NAMALWA (cell line): Measurements from ENCODE around the gene MIEN1.
"Not testable (repeated sequence)": the region's sequence is repeated elsewhere in the genome, so short reads cannot be mapped to it uniquely, and the experiment has no call there.

Experiments used
- DNase-seq: peaks from one replicate; pipeline ENCODE4 v3.0.0-alpha.2; 2015; ENCODE audit warnings: low spot score

MIEN1 gene

DNA sequence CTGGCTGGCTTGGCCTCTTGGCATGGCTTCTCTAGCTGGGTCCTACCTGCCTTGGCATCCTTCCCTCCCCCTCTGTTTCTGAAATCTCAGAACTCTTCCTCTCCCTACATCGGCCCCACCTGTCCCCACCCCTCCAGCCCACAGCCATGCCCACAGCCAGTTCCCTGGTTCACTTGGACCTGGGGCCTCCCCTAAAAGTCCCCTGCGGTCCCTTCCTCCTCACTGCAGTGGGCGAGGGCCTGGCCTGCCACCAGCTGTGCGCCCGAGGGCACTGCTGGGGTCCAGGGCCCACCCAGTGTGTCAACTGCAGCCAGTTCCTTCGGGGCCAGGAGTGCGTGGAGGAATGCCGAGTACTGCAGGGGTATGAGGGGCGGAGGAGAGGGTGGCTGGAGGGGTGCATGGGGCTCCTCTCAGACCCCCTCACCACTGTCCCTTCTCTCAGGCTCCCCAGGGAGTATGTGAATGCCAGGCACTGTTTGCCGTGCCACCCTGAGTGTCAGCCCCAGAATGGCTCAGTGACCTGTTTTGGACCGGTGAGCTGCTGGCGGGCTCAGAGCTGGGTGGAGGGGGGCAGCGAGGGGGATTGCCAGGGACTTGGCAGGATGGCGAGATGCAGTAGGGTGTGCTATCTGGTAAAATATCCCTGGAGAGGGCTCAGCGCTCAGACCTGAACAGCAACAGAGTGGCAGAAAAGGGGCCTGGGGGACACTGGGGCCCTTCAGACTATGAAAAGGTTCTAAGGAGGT, 14.1 kb downstream of the MIEN1 start:
- DNase-seq = no peak

DNA sequence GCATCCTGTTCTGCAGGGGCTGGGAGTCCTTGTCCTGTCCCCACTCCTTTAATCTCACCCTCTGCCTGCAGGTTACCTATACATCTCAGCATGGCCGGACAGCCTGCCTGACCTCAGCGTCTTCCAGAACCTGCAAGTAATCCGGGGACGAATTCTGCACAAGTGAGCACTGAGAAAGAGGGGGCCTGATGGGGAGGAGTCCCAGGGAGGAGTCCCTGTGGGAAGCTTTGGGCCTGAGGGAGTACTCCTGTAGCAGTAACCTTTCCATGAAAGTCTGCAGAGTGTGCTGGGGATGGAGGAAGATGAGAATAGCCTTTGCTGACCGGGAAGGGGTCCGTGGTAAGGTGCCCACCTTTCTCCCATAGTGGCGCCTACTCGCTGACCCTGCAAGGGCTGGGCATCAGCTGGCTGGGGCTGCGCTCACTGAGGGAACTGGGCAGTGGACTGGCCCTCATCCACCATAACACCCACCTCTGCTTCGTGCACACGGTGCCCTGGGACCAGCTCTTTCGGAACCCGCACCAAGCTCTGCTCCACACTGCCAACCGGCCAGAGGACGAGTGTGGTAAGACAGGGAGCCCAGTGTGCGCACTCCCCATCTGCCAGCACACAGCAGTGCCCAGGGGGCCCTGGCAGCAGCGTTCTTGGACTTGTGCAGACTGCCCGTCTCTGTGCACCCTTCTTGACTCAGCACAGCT, 14.8 kb downstream of the MIEN1 start:
- no peak for DNase-seq

- no peak for DNase-seq
Observed at GRCh38 chr17:39714234-39714633, 16.1 kb downstream of the MIEN1 start.

DNA sequence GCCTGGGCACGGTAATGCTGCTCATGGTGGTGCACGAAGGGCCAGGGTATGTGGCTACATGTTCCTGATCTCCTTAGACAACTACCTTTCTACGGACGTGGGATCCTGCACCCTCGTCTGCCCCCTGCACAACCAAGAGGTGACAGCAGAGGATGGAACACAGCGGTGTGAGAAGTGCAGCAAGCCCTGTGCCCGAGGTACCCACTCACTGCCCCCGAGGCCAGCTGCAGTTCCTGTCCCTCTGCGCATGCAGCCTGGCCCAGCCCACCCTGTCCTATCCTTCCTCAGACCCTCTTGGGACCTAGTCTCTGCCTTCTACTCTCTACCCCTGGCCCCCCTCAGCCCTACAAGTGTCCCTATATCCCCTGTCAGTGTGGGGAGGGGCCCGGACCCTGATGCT, 18.5 kb downstream of the MIEN1 start:
- no peak for DNase-seq

- not testable (repeated sequence) for DNase-seq
Observed at GRCh38 chr17:39711071-39711470, 19.3 kb downstream of the MIEN1 start.

GRCh38 chr17:39709998-39710964, 20.1 kb downstream of the MIEN1 start:
- no peak for DNase-seq

- no peak for DNase-seq
Observed at GRCh38 chr17:39709319-39709997, 20.9 kb downstream of the MIEN1 start.

- DNase-seq = no peak
Observed at GRCh38 chr17:39706921-39707337, 23.4 kb downstream of the MIEN1 start.

- no peak for DNase-seq
Observed at GRCh38 chr17:39706383-39706782, 23.9 kb downstream of the MIEN1 start.

DNA sequence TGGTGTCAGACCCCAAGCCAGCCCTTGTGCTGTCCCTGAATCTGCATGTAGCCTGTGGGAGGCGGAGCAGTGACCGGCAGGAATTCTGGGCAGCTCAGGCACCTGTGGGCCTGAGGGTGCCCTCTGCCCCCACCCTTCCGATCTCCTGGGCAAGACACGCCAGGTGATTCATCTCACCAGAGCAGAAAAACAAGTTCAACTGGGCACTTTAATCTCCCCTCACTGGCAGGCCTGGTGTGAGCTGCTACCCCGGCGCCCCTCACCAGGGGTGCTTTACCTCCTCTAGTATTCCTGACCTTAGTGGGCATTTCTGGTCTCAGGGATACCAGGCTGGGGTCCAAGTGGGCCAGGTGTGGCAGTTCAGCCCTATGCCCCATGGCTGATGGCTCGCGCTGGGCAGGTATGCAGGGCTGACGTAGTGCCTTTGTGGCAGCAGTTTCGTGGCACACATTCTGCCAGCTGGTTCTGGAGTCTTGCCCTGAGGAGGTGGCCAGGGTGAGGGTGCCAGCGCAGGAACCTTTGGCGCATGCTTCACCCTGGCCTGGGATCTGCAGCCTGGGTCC, 24.5 kb downstream of the MIEN1 start:
- no peak for DNase-seq

GRCh38 chr17:39704821-39705551, 25.3 kb downstream of the MIEN1 start:
- DNase-seq = no peak

GRCh38 chr17:39703913-39704312, 26.4 kb downstream of the MIEN1 start:
- DNase-seq = no peak

- DNase-seq = peak; percentile 65
Observed at GRCh38 chr17:39702901-39703893, 27.1 kb downstream of the MIEN1 start.

DNA sequence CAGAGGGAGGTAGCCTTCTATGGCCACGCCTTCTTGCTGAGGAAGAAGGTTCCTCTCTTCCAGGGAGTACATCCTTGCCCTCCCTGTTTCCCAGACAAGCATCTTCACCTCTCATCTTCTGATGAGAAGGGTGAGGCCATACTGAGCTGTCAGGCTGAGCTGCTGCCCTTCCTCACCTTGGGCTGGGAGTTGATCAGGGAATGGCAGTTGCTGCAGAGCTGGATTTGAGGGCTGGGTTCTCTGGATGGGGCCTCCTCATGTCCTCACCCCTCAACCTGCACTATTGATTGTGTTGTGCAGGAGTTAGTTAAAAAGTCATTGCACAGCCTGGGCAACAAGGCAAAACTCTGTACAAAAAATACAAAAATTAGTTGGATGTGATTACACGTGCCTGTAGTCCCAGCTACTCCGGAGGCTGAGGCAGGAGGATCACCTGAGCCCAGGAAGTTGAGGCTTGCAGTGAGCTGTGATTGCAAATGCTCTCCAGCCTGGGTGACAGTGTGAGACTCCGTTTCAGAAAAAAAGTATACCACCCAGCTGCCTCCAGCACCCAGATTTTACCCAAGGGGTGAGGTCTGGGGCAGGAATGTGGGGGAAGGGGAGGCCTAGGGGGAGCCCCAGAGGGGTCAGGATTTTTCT, 28.4 kb downstream of the MIEN1 start:
- DNase-seq = no peak

- DNase-seq = no peak
Observed at GRCh38 chr17:39701012-39701783, 29.1 kb downstream of the MIEN1 start.

GRCh38 chr17:39700148-39700987, 30.0 kb downstream of the MIEN1 start:
- no peak for DNase-seq

DNA sequence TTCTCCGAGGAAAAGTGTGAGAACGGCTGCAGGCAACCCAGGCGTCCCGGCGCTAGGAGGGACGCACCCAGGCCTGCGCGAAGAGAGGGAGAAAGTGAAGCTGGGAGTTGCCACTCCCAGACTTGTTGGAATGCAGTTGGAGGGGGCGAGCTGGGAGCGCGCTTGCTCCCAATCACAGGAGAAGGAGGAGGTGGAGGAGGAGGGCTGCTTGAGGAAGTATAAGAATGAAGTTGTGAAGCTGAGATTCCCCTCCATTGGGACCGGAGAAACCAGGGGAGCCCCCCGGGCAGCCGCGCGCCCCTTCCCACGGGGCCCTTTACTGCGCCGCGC, 30.5 kb downstream of the MIEN1 start, which contains the start of gene ERBB2:
Gene ERBB2 (plus strand): TSS at position 247 of the 330 bp plus-strand sequence. CDS start 175 bp downstream, outside the sequence.
- DNase-seq = no peak
